ENCODE measurements around the gene TMEM82.

Gene TMEM82

DNA sequence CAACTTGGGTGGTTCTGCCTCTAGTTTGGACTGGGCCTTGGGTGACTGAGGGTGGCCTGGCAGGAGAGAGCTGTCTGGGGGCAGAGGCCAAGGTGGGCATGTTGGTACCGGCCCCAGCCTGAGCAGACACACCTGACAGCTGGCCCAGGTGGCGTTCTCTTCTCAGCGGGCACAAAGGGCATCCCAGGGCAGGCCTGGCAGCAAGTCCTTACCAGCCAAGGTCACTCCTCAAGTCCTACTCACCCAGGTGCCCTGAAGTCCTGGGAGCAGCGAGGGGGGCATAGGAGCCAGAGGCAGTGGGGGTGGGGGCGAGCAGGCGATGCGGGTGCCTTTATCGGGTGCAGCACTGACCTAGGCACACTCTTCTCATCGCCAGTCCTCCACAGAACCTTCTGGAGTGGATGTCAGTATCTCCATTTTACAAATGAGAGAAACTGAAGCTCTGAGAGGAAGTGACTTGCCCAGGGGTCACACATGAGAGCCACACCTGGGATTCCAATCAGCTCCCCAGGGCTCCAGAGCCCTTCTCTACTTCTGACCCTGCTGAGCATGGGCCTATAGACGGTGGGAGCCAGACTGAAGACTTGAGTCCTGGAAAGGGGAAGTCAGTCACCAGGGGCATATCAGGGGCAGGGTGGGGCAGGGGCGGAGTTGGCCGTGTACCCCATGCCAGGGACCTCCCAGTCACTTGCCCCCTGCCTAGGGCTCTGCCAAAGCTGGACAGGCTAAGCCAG, 6.8 kb upstream of the TMEM82 start:
- DNase-seq, result no peak

DNA sequence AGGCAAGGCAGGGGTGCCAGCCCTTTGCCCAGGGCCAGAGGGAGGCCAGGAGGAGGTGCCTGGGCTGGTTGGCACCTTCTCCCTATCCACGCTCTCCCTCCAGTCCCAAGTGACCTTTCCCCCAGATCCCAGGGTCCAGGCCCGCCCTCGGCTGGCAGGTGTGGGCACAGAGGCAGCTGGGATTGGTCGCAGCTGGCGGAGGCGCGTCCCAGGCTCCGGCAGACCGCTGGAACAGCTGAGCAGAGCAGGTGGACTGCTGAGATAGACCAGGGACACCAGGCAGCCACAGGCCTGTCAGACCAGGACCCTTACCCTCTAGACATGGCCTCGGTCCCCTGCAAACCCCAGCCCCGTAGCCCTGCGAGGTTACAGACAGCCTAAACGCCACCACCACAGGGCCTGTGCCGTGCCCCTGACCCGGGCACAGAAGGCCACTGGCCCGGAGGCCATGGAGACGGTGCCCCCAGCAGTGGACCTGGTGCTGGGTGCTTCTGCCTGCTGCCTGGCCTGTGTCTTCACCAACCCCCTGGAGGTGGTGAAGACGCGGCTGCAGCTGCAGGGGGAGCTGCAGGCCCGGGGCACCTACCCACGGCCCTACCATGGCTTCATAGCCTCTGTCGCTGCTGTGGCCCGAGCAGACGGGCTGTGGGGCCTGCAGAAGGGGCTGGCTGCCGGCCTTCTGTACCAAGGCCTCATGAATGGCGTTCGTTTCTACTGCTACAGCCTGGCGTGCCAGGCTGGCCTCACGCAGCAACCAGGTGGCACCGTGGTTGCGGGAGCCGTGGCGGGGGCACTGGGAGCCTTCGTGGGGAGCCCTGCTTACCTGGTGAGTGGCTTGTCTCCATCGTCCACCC, 6.0 kb upstream of the TMEM82 start, which contains the start of gene SLC25A34:
TSS of gene SLC25A34 (plus strand) at position 221 of the 854 bp plus-strand sequence. CDS start at position 449, 228 bp downstream.
- DNase-seq, result peak in 18 of 58 donors; percentile 6 to 43 (median 21)

DNA sequence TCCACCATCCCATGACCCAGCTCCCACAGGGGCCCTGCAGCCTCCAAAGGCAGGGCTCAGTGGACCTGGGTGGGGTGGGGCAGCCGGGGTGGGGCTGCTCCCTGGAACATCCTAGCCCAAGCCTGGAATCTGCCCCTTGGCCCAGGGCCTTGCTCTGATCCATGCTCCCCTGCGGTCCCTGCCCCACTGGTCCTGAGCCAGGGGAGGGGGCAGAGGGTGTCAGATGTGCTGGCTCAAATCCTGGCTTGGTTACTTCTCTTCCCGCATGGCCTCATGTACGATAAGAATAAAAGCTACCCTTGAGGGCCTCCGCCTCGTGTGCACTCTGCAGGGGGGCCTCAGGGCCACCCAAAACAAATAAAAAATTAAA, 5.4 kb upstream of the TMEM82 start:
- no peak for DNase-seq

DNA sequence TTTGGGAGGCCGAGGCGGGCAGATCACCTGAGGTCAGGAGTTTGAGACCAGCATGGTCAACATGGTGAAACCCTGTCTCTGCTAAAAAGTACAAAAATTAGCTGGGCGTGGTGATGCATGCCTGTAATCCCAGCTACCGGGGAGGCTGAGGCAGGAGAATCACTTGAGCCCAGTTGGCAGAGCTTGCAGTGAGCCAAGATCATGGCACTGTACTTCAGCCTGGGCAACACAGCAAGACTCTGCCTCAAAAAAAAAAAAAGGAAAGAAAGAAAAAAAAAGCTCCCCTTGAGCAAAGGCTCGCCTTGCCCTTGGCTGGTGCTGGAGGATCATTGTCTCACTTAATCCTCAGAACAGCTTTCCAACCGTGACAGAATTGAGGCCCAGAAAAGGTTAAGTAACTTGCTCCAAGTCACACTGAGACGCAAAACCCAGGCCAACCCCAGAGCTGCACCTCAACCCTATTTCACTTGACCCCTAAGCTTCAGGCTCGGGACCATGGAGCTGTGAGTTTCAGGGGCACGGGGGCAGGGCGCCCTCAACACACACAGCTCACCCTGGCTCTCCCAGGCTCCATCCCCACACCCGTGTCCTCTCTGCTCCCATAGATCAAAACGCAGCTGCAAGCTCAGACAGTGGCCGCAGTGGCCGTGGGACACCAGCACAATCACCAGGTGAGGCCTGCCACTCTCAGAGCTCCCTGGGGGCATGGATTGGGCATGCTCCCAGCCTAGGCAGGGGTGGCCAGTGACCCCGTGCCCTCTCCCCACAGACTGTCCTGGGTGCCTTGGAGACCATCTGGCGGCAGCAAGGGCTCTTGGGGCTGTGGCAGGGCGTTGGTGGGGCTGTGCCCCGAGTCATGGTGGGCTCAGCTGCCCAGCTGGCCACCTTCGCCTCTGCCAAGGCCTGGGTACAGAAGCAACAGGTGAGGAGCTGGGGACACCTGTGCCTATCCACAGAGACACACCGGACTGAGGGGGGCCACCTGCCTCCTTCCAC, 4.7 kb upstream of the TMEM82 start:
- DNase-seq, result no peak

DNA sequence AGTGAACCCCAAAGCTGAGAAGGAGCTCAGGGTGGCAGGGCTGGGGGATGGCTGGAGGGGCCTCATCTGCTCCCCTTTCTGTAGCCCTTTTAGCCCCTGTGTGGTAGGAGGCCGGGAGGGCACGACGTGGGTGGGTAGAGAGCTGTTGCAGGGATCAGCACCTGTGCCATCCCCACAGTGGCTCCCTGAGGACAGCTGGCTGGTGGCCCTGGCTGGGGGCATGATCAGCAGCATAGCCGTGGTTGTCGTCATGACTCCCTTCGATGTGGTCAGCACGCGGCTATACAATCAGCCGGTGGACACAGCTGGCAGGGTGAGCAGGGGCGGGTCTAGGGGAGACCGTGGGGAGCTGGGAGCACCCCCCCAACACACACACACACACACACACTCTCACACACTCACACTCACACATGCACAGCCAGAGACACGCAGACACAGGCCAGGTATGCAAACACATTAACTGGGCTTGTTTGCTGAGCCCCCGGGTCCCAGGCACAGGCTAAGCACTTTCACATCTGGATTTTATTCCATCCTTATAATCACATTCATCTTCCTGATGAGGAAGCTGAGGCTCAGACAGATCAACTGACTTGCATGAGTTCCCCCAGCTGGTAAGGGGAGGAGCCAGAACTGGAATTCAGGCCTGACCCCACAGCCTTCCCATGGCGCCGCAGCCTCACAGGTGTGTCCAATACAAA, 3.7 kb upstream of the TMEM82 start:
- no peak for DNase-seq

DNA sequence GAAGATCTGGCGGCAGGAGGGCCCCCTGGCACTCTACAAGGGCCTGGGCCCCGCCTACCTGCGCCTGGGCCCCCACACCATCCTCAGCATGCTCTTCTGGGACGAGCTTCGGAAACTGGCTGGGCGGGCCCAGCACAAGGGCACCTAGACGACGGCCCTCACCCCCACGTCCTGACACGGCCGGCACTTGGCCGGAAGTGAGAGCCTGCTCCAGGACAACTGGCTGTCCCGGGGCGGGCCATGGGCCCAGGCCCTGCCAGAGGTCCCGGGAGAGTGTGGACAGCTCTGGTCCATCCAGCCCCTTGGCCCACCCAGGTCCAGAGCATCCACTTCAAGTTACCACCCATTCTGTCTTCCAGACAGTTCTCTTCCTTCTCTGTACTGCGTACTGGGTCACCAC, 3.0 kb upstream of the TMEM82 start:
- no peak for DNase-seq

DNA sequence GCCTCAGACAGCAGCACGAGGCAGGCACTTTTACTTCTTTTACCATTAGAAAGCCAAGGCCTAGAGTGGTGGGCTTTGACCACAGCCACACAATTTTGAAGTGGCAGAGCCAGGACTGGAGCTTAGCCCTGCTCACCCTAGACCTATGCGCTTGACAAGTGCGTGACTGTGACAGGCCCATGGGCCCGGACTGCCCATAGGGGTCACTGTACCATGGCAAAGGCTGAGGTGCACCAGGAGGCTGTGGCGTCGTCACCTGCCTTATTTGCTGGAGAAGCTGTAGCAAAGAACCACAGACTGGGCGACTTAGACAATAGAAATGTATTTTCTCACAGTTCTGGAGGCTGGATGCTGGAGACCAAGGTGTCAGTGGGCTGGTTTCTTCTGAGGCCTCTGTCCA, 2.6 kb upstream of the TMEM82 start:
- DNase-seq, result no peak

DNA sequence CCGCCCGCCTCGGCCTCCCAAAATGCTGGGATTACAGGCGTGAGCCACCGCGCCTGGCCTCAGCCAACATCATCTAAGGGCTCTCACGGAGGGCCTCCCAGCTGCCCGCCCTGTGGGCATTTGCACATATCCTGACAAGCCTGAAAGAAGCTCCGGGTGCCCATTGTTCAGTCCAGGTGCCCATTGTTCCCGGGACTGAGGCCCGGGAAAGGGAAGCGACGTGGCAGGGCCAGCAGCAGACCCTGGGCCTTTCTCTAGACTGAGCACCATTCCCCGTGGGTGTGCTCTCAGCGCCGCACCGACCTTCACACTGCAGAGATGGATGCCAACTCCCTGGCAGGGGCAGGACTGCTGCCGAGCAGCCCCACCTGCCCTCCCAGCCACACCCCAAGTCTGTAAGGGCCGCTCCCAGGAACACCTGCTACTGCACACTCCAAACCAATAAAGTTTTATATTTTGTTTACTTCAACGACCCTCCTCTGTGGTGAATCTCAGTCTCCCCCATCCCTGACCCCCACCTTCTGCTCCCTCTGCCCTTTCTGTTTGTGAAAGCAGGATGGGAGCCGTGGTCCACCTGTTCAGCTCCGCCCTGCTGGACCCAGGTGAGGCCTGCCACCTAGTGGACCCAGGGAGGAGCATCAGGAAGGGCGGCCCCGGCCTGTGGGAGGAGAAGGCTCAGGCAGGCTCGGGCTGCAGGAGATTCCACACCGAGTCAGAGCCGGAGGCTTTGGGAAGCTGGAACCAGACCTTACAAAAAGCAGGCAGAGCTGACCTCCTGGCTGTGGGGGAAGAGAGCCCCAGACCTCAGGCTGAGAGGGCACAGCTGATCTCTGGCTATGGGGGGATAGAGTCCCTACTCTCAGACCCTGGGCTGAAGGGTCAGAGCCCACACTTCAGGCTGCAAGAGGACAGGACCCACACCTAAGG, 1.1 kb upstream of the TMEM82 start:
- peak in 53 of 58 donors; percentile 9 to 82 (median 39) for DNase-seq

DNA sequence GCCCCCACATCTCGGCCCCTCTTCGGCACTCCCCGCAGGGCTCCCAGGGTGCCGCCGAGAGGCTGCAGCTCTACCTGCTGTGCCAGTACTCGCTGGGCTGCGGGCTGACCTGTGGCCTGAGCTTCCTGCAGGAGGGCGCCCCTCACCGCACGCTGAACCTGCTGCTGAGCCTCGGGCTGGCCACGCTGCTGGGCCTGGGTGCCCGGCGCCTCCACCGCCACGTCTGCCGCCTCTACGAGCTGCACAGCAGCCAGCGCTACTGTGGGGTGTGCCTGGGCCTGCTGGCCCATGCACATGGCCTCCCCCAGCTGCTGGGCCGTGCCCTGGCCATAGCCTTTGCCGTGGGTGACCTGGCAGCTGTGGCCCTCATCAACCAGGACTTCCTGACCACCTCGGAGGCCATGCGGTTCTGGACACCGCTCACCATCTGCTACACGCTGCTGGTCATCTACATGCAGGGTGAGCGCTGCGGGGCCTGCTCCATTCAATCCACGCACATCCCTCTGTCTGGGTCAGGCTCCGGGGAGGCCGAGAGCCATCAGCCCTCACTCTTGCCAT, 1.9 kb downstream of the TMEM82 start:
- DNase-seq, result no peak

DNA sequence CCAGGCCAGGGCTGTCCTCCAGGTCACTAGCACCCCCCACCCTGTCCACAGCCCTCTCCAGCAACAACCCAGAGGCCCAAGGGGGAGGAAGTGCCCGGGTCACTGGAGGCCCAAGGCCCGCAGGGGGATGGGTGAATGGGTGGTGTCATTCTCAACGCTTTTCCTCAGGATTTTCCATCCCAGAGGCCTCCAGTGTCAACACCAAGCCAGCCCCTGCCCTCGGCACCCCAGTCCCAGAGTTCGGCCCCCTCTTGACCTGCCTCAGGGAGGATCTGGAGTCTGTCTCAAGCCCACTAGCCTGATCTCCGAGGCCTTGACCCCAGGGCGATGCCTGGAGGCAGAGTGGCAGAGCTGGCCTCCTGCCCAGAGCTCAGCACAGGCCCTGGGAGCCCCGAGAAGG, 5.1 kb downstream of the TMEM82 start:
- no peak for DNase-seq

DNA sequence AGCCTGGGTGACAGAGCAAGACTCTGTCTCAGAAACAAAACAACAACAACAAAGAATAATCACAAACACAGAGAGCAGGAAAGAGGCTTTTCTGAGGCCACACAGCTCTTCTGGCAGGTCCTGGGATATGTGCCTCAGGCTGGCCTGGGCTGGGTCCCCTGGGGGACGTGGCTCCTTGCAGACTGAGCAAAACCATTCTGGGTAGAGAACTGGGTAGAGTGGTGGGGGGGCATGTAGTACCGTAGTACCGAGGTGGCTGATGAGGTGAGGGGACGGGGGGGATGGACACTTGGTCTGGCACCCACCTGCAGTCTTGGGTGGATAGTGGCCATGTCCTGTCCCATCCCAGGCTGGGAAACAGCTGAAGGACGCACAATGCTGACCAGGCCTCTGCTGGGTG, 6.0 kb downstream of the TMEM82 start:
- DNase-seq, result no peak

DNA sequence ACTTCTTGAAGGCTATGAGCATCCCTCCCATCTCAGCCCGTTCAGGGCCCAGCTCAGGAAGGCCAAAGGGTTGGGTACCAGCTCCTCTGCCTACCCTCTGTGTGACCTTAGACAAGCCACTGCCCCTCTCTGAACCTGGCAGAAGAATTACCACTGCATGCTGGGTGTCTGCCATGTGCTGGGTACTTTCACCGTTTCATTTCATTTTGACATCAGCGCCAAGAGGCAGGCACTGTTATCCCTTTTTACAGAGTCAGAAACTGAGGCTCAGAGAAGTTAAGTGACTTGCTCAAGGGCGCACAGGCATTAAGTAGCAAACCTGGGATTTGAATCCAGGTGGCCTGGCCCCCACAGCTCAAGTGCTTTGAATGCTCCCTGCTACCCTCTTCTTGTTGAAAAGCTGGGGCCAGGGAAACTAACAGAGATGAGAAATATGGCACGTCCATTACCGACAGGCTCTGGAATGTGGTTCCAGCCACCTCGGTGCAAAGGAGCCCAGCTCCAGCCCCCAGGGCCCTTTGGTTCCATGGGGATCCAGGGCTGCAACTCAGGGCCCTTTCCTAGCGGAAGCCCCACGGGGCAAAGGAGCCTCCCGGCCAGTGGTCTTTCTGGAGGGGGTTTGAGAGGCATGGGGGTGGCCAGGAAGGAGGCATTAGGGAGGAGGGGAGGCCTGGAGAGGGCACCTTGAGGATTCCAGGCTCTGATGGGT, 6.5 kb downstream of the TMEM82 start:
- no peak for DNase-seq

DNA sequence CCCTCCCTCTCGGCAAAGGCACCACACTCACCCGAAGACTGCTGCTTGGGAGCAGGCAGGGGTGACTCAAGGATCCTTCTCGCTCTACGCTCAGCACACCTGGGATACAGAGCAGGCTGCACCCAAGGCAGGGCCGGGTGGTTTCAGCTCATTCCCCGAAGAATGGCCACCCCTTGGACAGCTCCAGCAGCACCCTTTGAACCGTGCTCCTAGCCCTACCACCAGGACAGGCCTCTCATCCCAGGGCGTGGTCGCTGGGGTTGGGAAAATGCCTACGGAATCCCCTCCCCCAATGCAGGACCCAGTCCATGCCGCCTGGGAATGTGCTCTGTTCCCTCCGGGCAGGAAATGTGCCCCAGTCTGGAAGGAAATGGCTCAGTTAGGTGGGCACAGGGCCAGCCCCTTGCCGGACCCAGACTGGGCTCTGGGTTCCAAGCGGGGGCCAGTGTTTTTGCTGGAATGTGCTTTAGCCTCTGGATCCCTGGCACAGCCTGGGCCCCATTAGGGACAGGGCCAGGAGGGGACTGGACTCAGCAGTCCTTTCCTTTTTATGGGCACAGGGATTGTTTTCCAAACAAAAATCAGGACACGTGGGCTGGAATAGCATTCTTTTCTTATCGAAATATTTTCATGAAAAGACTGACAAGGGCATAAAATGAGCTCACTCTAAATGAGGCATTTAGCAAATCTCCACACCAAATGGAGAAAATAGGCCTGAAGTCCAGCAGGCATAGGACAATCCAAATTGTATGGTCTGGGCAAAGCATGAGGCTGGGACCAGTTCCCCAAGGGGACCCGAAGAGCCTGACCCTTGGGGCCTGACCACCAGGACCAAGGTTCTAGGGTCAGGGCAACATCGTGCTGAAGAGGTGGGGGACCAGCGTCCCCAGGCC, 7.3 kb downstream of the TMEM82 start:
- peak in 1 of 58 donors; percentile 29 for DNase-seq

DNA sequence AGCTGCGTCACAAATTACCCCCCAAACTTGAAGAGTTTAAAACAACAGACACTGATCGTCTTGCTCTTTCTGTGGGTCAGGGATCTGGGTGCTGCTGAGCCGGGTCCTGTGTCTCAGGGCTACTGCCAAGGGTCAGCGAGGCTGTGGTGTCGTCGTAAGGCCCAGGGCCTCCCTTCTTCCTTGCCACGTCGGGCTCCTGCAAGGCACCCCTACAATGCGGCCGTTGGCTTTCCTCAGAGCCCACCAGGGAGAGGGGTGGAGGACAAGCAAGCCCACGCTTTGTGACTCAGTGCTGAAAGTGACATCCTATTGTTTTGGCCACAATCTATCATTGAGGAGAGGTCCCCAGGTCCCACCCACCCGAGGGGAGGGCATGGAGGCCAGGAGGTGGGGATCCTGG, 8.6 kb downstream of the TMEM82 start:
- no peak for DNase-seq

DNA sequence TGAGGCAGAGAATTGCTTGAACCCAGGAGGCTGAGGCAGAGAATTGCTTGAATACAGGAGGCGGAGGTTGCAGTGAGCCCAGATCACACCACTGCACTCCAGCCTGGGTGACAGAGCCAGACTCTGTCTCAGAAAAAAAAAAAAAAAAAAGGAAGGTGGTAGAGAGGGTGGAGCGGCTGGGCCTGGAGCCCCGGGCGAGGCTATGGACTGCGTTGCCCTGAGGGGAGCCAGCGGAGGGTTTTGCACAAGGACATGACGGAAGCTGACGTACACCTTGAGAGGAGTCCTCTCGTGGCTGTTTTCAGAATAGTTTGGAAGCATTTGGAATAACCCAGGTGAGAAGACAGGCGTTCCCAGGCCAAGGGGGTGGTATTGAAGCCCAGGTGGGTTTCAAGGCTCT, 9.4 kb downstream of the TMEM82 start:
- no peak for DNase-seq

DNA sequence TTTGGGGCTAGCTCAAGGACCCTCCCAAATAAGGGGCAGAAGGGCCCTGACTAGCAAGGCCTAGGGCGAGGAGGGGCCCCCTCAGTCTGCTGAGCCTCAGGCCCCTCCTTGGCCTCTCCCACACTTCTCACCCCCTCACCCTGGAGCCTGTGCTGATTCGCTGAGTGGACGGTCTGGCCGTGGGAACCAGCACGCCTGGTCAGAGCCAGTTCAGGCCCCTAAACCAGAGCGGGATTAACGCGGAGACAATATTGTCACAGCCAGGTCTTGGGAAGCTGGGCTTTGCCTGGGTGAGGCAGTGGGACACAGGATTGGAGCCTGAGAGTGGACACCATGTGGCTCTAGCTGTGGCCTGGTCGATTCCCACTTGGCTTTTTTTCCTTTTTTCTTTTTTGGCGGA, 11.5 kb downstream of the TMEM82 start:
- DNase-seq, result no peak

DNA sequence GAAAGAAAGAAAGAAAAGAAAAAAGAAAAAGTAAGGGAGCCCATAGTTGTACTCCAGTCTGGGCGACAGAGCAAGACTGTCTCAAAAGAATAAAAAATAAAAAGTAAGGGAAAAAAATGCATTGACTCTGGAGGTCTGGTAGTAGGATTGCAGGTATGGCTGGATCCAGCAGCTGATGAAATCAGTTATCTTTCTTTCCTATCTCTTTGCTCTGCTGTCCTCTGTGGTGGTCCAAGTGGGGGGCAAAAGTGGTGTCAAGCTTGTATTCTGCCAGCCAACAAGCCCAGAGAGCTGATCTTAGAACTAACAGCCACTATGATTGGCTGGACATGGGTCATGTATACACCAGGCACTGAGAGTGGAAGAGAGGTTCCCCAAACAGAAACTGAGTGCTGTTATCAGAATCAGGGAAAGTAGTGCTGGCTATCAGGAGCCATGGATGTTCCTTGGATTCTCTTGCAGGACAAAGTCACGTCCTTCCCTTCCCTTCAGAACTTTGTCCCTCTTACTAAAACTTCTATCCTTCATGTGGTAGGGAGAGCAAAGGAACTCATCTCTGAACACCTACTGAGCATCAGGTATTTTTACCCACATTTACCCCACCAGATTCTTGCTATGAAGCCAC, 12.8 kb downstream of the TMEM82 start:
- DNase-seq, result no peak

Data from anterior cingulate cortex (tissue), 58 donors.